ENCODE results near the gene ADCY6.

ADCY6 gene

DNA sequence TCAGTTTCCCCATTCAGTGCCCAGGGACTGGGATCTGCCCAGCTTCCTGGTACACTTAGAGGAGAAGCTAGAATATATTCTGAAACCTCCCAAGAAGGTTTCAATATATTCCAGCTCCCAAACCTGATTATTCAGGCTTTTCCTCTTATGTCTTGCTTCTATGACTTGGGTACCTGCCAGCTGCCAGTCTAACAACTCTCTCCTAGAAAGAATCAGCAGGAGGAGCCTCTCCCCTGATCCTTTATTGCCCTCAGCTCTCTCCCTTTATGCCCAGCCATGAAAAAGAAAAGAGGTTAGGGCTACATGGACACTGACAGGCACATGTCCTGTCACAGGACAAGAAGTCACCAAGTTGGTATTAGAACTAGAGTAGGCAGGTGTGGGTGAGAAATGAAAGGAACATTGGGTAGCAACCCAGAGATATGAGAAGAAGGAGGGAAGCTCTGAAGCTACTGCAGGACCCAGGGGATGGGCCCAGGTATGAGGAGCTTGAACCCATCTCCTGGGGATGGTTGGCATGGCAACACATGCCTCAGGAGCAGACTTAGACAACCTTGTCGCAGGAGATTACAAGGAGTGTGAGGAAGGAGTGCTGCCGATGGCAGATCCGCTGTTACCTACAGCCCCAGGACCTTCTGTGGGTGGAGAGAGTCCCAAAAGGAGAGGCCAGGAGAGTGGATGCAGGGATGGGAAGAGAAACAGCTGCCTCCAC lies 27.4 kb upstream of the ADCY6 start:
- TF ChIP-seq, protein P1, sequence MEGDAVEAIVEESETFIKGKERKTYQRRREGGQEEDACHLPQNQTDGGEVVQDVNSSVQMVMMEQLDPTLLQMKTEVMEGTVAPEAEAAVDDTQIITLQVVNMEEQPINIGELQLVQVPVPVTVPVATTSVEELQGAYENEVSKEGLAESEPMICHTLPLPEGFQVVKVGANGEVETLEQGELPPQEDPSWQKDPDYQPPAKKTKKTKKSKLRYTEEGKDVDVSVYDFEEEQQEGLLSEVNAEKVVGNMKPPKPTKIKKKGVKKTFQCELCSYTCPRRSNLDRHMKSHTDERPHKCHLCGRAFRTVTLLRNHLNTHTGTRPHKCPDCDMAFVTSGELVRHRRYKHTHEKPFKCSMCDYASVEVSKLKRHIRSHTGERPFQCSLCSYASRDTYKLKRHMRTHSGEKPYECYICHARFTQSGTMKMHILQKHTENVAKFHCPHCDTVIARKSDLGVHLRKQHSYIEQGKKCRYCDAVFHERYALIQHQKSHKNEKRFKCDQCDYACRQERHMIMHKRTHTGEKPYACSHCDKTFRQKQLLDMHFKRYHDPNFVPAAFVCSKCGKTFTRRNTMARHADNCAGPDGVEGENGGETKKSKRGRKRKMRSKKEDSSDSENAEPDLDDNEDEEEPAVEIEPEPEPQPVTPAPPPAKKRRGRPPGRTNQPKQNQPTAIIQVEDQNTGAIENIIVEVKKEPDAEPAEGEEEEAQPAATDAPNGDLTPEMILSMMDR (IDR thresholded peaks at IDR 0.05; ENCODE audit: low read depth, low read length), result no peak
- in situ Hi-C loops (cut with HindIII; ENCODE audit: low sequenced_read_pairs), result no loop called here
- DNase-seq (ENCODE audit: low read depth, low spot score), result no peak
- H3K4me3 ChIP-seq (ENCODE audit: low read depth, low read length), result peak overlapping the region; percentile 87

DNA sequence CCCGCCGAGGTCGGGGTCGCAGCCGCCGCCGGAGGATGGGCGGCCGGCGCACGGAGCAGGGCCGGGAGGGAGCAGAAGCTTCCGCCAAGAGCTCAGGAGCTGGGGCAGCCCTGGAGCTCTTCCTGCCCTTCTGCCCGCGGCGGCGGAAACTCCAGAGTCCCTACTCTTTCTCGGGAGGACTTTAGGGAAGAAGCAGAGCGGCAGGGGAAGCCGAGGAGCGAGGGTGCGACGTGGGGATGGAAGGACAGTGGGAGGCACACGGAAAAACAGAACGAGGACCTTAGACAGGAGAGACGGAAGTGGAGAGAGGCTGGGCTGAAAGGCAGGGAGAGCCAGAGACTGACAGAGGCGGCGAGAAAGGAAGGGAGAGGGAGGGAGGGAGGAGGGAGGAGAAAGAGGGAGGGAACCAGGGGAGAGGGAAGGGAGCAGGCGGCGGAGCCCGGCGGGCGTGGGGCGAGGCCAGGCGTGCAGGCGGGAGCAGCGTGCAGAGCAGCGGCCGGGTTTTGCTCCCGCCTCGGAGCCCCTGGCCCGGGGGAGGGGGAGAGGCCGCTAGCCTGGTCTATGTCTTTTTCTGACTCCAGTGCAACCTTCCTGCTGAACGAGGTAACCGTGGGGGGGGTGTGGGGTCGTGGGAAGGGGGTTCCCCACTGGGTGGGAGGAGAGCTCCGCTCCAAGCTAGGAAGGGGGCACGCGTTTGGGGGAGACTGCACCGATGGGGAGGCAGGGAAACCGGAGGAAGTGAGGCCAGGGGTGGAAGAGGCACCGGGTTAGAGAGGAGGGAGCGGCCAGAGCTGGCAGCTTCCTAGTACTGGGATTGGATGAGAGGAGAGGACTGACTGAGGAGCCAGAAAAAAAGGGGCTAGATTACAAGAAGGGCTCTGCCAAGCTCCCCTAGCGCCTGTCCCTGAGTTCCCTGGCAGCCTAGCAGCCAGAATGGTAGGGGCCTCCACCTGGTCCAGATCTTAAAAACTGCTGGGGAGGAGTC lies 26.5 kb upstream of the ADCY6 start:
- H3K4me3 ChIP-seq (ENCODE audit: low read depth, low read length), result peak overlapping the region; percentile 87
- TF ChIP-seq, protein P1 (IDR thresholded peaks at IDR 0.05; ENCODE audit: low read depth, low read length), result no peak
- DNase-seq (ENCODE audit: low read depth, low spot score), result peak; percentile 83
- in situ Hi-C loops (cut with HindIII; ENCODE audit: low sequenced_read_pairs), result no loop called here

DNA sequence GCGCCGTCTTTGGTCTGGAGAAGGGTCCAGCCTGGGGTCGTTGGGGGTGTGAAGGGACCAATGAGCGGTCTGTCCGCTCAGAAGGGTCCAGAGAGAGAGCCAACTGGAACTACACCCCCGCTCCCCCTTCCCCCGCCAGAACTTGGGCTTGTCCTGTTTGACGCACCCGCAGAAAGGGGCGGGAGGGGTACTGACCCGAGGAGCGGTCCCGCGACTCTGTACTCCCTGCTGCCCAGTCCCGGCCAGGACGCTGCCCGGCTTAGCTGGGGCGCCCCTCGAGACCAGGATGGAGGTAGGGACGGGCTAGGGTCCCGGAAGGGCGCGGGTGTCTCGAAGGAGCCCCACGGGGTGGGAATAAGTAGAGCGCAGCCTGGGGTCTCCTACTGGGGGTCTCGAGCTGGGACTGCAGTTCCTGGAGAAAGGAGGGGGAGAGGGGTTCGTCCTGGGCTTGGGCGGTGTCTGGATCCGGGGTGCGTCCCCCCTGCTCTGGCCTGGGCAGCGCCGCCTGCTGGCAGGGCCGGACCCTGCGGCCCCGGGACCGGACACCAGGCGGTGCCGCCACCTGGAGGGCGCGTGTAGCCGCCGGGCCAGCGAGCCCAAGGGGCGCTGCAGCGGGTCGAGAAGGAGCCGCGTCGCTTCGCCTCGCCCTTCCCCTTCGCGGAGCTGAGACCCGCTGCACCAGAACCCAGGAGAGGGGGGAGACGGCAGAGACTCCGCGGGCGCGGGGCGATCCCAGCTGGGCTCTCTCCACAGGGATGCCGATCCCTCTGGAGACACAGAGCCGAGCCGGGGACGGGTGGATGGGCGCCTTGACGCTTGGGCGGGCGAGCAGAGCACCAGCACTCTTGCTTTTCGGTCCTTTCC lies 25.6 kb upstream of the ADCY6 start:
- in situ Hi-C loops (cut with HindIII; ENCODE audit: low sequenced_read_pairs), result no loop called here
- DNase-seq (ENCODE audit: low read depth, low spot score), result peak; percentile 75
- TF ChIP-seq, protein P1 (IDR thresholded peaks at IDR 0.05; ENCODE audit: low read depth, low read length), result peak; percentile 95

DNA sequence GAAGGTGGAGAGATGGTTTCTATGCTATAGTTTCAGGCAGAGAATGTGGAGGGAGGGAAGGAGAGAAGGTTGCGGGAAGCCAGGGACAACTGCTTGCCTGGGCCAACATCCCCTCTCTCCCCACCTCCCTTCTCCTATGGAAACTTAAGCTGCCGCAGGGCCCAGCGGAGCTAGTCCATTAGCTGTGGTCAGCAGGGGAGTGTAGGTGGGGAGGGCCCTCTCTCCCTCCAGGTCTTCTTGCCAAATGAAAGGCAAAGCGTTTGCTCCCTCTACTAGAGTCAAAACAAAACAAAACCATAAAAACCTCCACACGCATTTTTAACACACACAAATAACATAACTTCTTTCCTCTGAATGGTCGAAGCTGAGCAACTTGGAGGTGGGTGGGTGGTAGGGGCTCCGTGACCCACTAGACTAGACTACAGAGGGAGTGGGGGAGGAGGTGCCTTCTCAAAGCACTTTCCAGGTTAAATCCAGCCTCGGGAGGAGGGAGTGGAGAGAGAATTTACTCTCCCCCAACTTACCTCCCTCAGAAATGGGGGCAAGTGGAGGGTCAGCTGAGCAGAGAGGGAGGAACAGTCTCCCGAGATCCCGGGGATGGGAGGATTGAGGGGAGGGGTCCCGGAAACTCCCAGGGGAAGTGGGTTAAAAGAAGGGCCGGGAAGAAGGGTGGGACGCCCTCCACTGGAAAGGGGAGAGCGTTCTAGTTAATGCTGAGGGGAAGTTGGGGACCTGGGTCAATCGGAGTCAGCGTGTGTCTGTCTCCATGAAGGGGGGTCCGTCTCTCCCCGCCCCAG lies 24.8 kb upstream of the ADCY6 start:
- DNase-seq (ENCODE audit: low read depth, low spot score), result peak; percentile 47
- H3K4me3 ChIP-seq (ENCODE audit: low read depth, low read length), result peak overlapping the region; percentile 87
- in situ Hi-C loops (cut with HindIII; ENCODE audit: low sequenced_read_pairs), result no loop called here
- TF ChIP-seq, protein P1 (IDR thresholded peaks at IDR 0.05; ENCODE audit: low read depth, low read length), result no peak

More for the DNA sequence above, 25.6 kb upstream of the ADCY6 start:
- H3K4me3 ChIP-seq (ENCODE audit: low read depth, low read length), result peak overlapping the region; percentile 87

DNA sequence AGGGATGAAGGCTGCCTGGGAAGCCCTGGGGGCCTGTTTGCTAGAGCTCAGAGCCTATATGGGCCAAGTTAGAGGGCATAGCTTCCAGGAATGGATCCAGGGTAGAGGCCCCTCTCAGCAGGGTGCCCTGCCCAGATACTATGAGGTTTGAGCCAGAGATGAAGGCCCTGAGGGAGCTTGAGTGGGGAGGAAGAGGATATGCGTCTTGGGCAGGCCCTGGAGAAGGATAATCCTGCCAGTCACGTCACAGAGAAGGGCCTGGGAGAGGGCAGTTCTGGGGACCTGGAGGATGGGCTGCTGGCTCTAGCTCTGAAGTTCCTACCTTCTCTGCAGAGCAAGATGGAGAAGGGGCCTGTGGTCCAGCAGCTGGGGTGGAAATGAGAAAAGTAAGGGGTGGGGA lies 23.5 kb upstream of the ADCY6 start:
- in situ Hi-C loops (cut with HindIII; ENCODE audit: low sequenced_read_pairs), result no loop called here
- TF ChIP-seq, protein P1 (IDR thresholded peaks at IDR 0.05; ENCODE audit: low read depth, low read length), result no peak
- H3K4me3 ChIP-seq (ENCODE audit: low read depth, low read length), result no peak overlapping the region
- DNase-seq (ENCODE audit: low read depth, low spot score), result no peak

All from astrocyte of the spinal cord (primary cell).